NCI-H345 (cell line): ENCODE results near the gene HSPB6.
A peak's percentile ranks its signal among the peaks of the same experiment; 100 is the strongest.
"Not testable (repeated sequence)": the region's sequence is repeated elsewhere in the genome, so short reads cannot be mapped to it uniquely, and the experiment has no call there.

Source experiments
- DNase-seq: peaks from one replicate; lab custom pipeline; 2025; lab: John Stamatoyannopoulos, UW

The HSPB6 gene

DNA sequence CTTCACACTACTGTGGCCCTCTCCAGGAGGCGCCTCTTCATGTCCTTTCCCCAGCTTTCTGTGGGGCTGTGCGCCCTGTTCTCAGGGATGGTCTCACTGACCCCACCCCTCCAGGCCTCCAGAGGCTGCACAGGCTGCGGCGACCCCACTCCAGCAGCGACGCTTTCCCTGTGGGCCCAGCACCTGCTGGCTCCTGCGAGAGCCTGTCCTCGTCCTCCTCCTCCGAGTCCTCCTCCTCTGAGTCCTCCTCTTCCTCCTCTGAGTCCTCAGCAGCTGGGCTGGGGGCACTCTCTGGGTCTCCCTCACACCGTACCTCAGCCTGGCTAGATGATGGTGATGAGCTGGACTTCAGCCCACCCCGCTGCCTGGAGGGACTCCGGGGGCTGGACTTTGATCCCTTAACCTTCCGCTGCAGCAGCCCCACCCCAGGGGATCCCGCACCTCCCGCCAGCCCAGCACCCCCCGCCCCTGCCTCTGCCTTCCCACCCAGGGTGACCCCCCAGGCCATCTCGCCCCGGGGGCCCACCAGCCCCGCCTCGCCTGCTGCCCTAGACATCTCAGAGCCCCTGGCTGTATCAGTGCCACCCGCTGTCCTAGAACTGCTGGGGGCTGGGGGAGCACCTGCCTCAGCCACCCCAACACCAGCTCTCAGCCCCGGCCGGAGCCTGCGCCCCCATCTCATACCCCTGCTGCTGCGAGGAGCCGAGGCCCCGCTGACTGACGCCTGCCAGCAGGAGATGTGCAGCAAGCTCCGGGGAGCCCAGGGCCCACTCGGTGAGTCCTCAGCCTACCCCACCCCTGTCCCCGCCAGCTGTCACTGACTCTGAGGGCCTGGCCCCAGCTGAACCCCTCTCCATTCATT lies 29.7 kb upstream of the HSPB6 start:
- no peak for DNase-seq

DNA sequence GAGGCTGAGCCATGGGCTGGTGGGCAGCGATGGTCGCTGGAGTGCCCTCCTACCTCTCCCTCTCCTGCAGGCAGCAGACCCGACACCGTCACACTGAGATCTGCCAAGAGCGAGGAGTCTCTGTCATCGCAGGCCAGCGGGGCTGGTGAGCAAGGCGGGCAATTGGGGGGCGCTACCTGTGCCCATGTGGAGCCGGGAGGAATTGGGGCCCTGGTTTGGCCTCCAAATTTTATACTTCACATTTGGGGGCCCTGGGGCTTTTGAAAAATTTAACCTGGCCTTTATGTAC lies 28.5 kb upstream of the HSPB6 start:
- DNase-seq, result no peak

DNA sequence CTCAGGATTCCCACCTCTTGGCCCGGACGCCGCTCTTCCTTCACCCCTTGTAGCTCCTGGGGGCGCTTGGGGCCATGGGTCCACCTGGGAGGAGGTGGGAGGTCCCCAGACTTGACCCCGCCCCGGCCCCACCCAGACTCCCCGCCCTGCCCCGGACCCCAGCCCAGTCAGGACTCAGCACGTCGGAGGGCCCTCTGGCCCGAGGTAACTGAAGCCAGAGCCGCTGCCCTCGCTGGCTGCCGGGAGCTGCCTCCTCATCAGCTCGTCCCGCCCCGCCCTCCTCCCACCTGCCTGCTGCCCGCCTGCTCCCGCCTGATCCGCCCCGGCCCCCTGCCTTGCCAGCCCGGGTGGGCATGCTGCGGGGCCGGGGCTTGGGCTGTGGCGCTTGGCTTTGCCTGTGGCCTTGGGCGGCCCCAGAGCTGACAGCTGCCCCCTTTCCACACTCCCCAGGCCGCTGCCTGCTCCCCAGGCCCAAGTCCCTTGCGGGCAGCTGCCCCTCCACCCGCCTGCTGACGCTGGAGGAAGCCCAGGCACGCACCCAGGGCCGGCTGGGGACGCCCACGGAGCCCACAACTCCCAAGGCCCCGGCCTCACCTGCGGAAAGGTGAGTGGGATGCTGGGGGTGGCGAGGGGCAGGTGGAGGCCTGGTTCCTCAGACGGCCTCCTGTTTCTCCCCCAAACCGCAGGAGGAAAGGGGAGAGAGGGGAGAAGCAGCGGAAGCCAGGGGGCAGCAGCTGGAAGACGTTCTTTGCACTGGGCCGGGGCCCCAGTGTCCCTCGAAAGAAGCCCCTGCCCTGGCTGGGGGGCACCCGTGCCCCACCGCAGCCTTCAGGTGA lies 27.9 kb upstream of the HSPB6 start:
- DNase-seq, result no peak

DNA sequence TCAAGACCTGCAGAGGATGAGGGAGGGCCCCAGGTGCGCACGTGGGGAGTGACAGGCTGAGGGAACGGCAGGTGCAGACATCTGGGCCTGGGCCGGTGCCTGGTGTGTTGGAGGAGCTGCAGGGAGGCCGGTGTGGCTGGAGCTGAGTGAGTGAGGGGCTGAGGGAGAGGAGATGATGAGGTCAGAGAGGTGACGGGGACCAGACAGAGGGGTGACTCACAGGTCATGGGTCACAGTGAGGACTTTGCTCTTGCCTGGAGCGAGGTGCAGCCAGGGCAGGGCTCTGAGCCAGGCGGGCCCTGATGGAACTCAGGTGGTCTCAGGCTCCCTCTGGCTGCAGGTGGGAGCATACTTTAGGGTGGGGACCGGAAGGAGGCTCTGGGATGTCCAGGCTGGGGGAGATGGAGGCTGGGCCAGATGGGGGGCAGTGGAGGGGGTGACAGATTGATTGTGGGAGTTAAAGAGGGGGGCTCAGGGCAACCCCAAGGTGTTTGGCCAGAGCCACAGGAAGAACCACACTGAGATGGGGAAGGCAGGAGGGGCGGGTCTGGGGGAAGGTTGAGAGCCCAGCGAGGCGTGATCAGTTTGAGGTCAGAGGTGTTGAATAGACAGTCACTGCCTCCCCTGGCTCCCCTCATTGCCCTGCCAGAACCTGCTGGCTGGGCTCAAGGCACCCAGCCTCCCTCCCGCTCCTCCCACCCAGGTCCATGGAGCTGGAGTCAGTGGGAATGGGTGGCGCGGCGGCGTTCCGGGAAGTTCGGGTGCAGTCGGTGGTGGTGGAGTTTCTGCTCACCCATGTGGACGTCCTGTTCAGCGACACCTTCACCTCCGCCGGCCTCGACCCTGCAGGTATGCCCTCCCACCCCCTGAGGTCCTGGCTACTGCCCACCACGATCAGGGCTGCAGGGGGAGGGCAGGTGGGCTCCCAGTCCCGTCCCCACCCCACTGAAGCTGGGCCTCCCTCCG lies 26.9 kb upstream of the HSPB6 start:
- no peak for DNase-seq

DNA sequence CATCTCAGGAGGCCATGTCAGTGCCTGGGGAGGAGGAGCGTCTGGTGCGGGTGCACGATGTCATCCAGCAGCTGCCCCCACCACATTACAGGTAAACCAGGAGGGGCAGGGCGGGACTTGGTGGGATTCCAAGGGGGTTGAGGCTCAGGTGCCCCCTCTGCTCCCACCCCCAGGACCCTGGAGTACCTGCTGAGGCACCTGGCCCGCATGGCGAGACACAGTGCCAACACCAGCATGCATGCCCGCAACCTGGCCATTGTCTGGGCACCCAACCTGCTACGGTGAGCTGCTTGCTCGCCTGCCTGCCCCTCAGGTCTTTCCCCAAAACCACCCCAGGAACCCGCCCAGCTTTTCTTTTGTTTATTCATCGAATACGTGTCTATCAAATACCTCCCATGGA lies 25.8 kb upstream of the HSPB6 start:
- no peak for DNase-seq

DNA sequence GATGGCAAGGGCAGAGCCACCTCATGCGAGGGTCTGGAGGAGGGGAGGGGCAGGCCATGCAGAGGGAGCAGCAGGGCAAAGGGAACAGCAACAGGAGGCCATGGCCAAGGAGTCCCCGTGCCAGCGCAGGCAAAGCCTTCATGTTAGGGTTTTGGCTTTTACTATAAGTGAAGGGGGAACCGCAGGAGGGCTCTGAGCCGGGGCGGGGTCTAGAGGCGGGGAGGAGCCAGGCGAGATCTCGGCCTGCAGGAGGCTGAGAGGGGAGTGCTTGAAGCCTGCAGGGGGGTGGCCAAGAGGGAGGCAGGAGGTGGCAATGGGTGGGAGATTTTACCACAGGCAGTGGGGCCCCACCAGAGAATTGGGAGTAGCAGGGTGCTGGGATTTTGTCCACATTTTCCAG lies 24.8 kb upstream of the HSPB6 start:
- DNase-seq, result no peak

DNA sequence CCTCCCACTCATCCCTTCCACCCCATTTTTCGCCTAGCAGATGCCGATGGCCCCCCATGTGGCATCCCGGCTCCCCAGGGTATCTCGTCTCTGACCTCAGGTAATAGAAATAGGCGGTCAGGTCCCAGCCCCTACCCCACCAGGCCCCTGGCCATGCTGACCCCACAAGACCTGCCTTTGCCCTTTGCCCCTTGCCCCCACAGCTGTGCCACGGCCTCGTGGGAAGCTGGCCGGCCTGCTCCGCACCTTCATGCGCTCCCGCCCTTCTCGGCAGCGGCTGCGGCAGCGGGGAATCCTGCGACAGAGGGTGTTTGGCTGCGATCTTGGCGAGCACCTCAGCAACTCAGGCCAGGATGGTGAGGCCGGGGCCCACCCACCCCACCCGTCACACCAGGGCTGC lies 23.9 kb upstream of the HSPB6 start:
- DNase-seq, result no peak

DNA sequence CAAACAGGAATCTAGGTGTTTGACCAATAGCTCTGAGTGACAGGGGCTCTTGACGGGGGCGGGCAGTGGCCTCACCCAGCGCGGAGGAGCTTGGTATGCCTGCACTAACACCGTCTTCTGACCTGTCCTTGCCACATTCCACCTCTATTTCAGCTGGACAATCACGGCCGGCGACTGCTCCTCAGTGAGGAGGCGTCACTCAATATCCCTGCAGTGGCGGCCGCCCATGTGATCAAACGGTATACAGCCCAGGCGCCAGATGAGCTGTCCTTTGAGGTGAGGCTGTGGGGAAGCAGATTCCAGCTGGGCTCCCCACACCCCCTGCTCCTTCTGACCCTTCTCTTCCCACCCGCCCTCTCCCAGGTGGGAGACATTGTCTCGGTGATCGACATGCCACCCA lies 23.2 kb upstream of the HSPB6 start:
- no peak for DNase-seq

DNA sequence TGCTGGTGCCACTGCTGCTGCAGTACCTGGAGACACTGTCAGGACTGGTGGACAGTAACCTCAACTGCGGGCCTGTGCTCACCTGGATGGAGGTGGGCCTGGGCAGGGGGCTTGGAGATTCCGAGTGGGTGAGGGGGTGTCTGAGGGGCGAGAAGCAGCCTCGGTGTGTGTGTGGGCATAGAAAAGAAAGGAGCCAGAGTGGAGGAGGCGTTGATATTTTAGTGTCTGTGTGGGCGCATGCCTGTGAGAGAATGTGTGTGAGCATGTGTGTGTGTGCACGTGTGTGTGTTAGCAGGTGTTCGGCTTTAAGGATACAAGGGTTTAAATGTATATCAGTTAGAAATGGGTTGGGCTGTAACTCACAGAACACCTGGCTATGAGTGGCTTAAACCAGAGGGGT lies 22.2 kb upstream of the HSPB6 start:
- no peak for DNase-seq

DNA sequence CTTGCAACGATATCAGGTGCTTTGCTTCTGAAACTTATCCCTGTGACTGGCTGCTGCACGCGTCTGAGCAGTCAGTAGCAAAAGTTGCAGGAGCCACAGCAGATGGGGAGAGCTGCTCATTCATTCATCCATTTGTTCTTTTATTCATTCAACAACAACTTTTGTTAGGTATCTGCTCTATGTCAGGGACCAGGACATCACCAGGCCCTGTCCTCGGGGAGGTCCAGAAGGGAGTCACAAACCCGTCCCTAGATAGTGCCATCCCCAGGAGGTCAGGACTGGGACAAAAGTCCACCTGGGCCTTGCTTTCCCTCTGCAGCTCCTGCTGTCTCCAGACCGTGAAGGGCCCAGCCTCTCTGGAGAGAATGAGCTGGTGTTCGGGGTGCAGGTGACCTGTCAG lies 21.1 kb upstream of the HSPB6 start:
- DNase-seq, result no peak

DNA sequence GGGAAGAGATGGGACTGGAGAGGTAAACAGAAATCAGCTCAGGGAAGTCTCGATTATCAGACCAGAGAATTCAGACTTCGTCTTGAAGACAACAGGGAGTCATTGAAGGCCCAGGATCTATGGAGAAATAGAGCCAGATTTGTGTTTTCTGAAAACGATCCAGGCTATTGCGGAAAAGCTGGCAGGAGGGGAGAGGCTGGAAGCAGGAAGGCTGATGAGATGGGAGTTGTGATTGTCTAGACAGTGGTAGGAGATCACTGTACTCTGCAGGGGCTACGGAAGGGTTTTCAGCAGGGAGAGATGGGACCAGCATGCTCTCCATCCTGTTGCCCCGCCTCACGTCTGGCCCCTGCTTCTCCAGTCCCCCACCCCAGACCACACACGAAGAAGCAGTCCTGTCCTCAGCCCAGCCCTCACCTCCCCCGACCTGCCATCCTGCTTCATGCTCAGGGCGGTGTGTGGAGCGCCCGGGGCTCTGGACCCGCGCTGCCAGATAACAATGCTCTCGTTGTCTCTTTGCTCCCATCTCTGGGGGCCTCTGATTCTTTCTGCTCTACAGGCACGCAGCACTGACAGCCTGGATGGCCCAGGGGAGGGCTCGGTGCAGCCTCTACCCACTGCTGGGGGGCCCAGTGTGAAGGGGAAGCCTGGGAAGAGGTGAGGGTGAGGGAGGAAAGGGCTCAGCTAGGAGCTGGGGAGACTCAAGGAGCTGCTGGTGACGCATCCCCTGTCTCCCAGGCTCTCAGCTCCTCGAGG lies 20.4 kb upstream of the HSPB6 start:
- no peak for DNase-seq

DNA sequence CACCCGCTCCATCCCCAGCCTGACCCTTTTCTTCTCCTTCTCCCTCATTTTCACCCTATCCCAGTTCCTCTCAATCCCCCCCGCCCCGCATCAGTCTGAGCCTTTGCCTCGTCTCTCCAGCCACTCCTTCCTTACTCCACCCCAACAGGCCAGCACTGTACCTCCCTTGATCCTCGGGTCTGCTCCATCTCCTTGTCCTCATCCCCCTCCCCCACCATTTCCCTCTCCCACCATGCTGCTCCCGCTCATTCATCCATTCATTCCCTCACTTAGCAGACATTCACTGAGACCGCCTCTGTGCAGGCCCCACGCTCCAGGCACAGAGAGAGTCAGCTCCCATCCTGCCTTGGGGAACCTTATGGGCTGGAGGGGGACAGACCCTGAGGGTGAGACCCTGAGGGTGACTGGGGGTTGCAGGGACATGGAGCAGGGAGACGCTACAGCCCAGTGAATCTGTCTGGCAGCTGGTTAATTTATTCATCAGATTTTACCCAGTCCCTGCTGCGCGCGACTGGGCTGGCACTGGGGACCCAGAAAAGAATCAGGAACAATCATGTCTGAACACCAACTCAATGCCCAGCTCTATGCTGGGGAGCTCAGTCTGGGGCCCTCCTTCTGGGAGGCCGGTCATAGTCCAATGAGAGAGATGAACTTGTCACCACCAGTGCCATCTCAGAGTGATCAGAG lies 19.4 kb upstream of the HSPB6 start:
- DNase-seq, result peak; percentile 51

DNA sequence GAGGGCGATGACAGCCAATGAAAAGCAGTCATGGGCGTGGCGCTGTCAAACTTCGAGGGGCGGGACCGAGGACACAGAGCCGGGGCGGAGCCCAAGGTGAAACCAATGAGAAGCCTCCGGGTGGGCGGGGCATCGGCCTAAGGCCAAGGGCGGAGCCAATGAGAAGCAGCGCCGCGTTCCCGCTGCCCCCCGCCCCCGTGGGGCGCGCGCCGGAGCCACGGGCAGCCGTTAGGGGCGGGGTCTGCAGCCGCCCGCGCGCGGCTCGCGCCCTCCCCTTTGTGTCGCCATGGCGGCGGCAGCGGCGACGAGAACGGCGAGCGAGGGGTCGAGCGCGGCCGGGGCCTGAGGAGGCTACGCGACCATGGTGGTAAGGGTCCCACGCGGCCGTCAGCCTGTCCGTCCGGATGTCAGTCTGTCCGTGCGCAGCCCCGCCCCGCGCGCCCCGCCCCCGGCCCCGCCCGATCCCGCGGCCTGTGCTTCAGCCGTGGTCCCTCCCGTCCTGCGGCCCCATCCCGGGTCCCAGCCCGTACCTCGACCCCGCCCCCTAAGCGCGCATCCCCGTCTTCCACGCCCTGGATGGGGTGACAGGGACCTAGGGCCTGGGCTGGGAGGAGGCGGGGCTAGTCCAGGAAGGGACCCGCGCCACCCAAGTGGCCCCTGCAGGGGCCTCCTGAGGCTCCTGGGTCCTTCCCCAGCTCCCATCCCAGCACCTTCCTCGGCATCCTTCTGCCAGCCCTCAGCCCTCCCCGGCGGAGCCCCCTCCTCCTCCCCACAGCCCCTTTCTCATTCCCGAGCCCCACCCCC lies 18.7 kb upstream of the HSPB6 start, which contains the start of gene ARHGAP33:
ARHGAP33 (plus strand) TSS at position 267 of the 804 bp plus-strand sequence; CDS start at position 362, 95 bp downstream.
- DNase-seq, result peak; percentile 100

DNA sequence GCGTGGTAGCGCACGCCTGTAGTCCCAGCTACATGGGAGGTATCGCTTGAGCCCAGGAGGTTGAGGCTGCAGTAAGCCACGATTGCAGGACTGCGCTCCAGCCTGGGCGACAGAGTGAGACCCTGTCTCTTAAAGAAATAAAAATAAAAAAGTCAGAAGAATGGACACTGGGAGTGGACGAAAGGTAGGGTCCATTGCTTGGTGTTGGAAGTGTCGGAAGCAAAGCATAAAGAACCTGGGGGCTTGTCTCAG lies 18.1 kb upstream of the HSPB6 start:
- no peak for DNase-seq

DNA sequence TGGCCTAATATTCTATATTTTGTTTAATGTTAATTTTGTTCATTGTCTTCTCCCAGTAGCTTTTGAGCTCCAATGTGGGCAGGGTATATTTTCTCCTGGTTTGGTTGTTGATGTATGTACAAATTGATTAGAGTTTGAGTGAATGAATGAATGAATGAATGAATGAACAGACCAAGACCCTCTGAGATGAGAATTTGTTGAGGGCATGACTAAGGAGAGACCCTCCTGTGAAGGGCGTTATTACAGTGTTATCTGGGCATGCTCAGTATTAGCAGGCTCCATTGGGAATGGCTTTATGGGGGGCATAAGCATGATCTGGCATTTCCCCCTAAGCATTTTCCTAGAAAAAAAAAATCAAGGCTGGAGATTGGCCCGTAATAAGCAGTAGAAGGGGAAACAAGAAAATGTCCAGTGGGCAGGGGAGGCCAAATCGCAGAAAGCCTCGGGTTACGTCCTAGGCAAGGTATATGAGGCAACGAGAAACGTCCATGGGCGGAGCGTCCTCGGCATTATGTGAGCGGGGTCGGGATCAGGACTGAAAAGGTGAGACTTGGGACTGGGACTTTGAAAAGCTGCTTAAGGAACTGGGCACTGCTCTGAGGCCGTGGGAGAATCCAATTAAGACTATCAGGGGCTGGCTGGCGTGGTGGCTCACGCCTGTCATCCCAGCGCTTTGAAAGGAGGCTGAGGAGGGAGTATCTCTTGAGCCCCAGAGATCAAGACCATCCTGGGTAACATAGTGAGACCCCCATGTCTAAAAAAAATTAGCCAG lies 17.6 kb upstream of the HSPB6 start:
- no peak for DNase-seq

DNA sequence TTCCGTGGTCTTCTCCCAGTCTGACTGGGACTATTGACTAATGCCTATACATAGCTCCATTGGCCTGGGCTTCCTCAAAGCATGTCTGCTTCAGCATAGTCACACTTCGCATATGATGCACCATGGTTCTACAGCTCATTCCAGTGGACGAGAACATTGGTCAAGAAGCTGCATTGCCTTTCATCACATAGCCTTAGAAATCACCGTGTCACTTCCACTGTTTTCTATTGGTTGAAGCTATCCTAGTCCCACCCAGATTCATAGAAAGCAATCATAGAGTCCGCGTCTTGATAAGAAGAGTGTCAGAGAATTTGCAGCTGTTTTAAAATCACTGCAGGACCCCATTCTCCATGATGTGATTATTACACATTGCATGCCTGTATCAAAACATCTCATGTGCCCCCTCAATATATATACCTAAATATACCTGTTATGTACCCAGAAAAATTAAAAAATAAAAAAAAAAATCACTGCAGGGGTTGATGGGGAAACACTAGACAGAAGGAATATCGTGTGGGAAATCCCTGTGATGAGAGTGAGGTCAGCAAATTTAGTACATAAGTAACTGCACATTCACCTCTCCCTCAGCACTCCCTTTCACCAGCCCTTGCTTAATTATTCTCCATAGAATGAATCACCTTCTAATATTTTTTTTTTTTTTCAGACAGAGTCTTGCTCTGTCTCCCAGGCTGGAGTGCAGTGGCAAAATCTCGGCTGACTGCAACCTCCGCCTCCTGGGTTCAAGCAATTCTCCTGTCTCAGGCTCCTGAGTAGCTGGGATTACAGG lies 16.4 kb upstream of the HSPB6 start:
- DNase-seq, result no peak

DNA sequence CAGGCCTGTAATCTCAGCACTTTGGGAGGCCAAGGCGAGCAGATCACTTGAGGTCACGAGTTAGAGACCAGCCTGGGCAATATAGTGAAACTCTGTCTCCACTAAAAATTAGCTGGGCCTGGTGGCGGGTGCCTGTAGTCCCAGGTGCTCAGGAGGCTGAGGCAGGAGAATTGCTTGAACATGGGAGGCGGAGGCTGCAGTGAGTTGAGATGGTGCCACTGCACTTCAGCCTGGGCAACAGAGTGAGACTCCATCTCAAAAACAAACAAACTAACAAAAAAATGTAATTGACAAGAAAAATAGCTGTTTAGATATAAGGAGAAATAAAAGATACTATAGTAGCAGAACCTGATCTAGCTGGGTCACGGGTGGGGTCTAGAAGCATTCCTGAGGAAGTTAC lies 15.5 kb upstream of the HSPB6 start:
- not testable (repeated sequence) for DNase-seq

DNA sequence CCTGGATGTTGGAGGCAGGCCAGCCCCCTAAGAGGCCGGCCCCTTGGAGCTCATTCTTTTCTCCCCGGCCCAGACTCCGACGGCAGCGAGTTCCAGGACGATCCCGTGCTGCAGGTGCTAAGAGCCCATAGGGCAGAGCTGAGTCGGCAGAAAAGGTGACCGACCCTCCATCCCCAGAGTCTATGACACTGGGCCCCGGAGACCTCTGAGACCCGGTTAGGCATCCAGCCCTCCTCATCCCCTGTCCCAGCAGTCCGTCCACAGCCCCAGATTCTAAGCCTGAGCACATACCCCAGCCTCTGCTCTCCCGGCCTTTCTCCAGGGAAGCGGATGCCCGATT lies 11.2 kb upstream of the HSPB6 start:
- DNase-seq, result no peak
